PC-9 (cell line): ENCODE measurements around the gene CRACDL. TPM values are rescaled to one million over a fixed set of nuclear protein-coding genes. Genes with fewer than 3 reads are reported as not detected.

Source experiments
- BruUV-seq: library from RNA; stranded (reverse); fragments of 400-500 nt; replicated peaks from 2 replicates; lab custom pipeline; 2021; lab: Mats Ljungman, UMichigan
- CTCF ChIA-PET: fragments of 300-600 bp; sonication (Branson Sonifier 250); formaldehyde crosslinking; loops from one replicate; lab custom pipeline; 2022; ENCODE audit warnings: antibody characterized with exemption; lab: Charles Lee
- POLR2A ChIA-PET: fragments of 300-600 bp; sonication (Branson Sonifier 250); formaldehyde crosslinking; loops from one replicate; lab custom pipeline; 2022; ENCODE audit warnings: antibody characterized with exemption; ENCODE audit not compliant: unreplicated experiment; lab: Charles Lee
- DNase-seq, 2 experiments: peaks; one replicate each; pipeline versions ENCODE4 v3.0.0 to v3.0.0-alpha.2; 2015 to 2022; ENCODE audit warnings: mixed read lengths in 1 of 2
- H2AFZ ChIP-seq: fragments of 200-600 bp; sonication (generic); 2 replicates; pipeline ENCODE4 v1.8.1; 2017; ENCODE audit warnings: antibody characterized with exemption
- H3F3A ChIP-seq: fragments of 200-600 bp; sonication (generic); 2 replicates; pipeline ENCODE4 v1.8.1; 2017; ENCODE audit warnings: antibody characterized with exemption, mild to moderate bottlenecking, low read depth; ENCODE audit not compliant: insufficient read depth
- H3K27ac ChIP-seq: fragments of 200-600 bp; sonication (generic); 2 replicates; pipeline ENCODE4 v1.6.1; 2016; ENCODE audit warnings: mixed run types
- H3K27me3 ChIP-seq: fragments of 200-600 bp; sonication (generic); 2 replicates; pipeline ENCODE4 v1.6.1; 2016; ENCODE audit warnings: low read depth, mixed run types; ENCODE audit not compliant: insufficient read depth
- H3K36me3 ChIP-seq: fragments of 200-600 bp; sonication (generic); 2 replicates; pipeline ENCODE4 v1.6.1; 2016; ENCODE audit warnings: low read depth, mixed run types
- H3K4me1 ChIP-seq: fragments of 200-600 bp; sonication (generic); replicated peaks from 2 replicates; pipeline ENCODE4 v1.6.1; 2016; ENCODE audit warnings: mixed run types; ENCODE audit not compliant: insufficient read depth
- H3K4me2 ChIP-seq: fragments of 200-600 bp; sonication (generic); 2 replicates; pipeline ENCODE4 v1.6.1; 2017; ENCODE audit warnings: mixed run types
- H3K4me3 ChIP-seq: fragments of 200-600 bp; sonication (generic); 2 replicates; pipeline ENCODE4 v1.6.1; 2016; ENCODE audit warnings: mixed run types
- H3K79me2 ChIP-seq: fragments of 200-600 bp; sonication (generic); 2 replicates; pipeline ENCODE4 v1.6.1; 2017; ENCODE audit warnings: low read depth, mixed run types
- H3K9me2 ChIP-seq: fragments of 200-600 bp; sonication (generic); 2 replicates; pipeline ENCODE4 v1.8.1; 2017; ENCODE audit warnings: mild to moderate bottlenecking; ENCODE audit not compliant: insufficient read depth
- H3K9me3 ChIP-seq: fragments of 200-600 bp; sonication (generic); 2 replicates; pipeline ENCODE4 v1.8.1; 2016; ENCODE audit warnings: low read depth; ENCODE audit not compliant: insufficient read depth
- H4K20me1 ChIP-seq: fragments of 200-600 bp; sonication (generic); 2 replicates; pipeline ENCODE4 v1.8.1; 2017; ENCODE audit not compliant: insufficient read depth
- CTCF ChIP-seq: fragments of 200-600 bp; sonication (generic); conservative IDR thresholded peaks from 2 replicates; pipeline ENCODE4 v1.6.1; 2017; ENCODE audit warnings: mixed run types, antibody characterized with exemption, mild to moderate bottlenecking, moderate library complexity
- EZH2 ChIP-seq: fragments of 200-600 bp; sonication (generic); IDR thresholded peaks from 2 replicates; pipeline ENCODE4 v1.8.0; 2017; ENCODE audit warnings: antibody characterized with exemption, low read depth
- intact Hi-C: fragments of 100-400 bp; cut with micrococcal nuclease; formaldehyde crosslinking; loops from one replicate; pipeline ENCODE4 v1.10.0; 2022; ENCODE audit not compliant: unreplicated experiment
- total RNA-seq: library from RNA; stranded (reverse); gene quantifications from 2 replicates; pipeline ENCODE4 v1.2.3, GENCODE V29; 2021

Gene CRACDL
- total RNA-seq, 1 experiment from 2014 or later = 33.7 TPM

- Histone ChIP-seq H3K79me2 (no peaks in the 10 kb centered on the region), H4K20me1 (no peaks in the 10 kb centered on the region), H3F3A (no peaks in the 10 kb centered on the region), H3K4me2 (no peak overlapping the region), H2AFZ (no peak overlapping the region), H3K4me3 (no peak overlapping the region), H3K27me3 (no peaks in the 10 kb centered on the region), H3K4me1 (no peaks in the 10 kb centered on the region), H3K9me3 (peaks cover 15% of the 10 kb centered on the region; the same call in 1 of the 2 replicates), H3K27ac (no peak overlapping the region), H3K9me2 (peaks cover 5% of the 10 kb centered on the region; the same call in 1 of the 2 replicates), H3K36me3 (no peaks in the 10 kb centered on the region)
- DNase-seq = peak in 1 of 2 experiments; percentile 8
- CTCF ChIA-PET = no interaction called here
- TF ChIP-seq EZH2 = no peak
- TF ChIP-seq CTCF = no peak
- POLR2A ChIA-PET = no interaction called here
- BruUV-seq = no TSS peak
- intact Hi-C loops = no loop called here
Measured at GRCh38 chr2:98972582-98973167, 36.6 kb upstream of the CRACDL start.

- Histone ChIP-seq H3K27me3 (no peaks in the 10 kb centered on the region), H3K4me3 (no peak overlapping the region), H3K9me3 (no peaks in the 10 kb centered on the region), H3K9me2 (no peaks in the 10 kb centered on the region), H4K20me1 (no peaks in the 10 kb centered on the region), H3K36me3 (no peaks in the 10 kb centered on the region), H3F3A (no peaks in the 10 kb centered on the region), H2AFZ (no peak overlapping the region), H3K4me1 (no peaks in the 10 kb centered on the region), H3K27ac (no peak overlapping the region), H3K4me2 (no peak overlapping the region), H3K79me2 (no peaks in the 10 kb centered on the region)
- POLR2A ChIA-PET = no interaction called here
- CTCF ChIA-PET = no interaction called here
- intact Hi-C loops = no loop called here
- no peak for DNase-seq
- BruUV-seq = no TSS peak
- TF ChIP-seq CTCF (no peak), EZH2 (no peak)
Measured at GRCh38 chr2:98959810-98960507, 23.9 kb upstream of the CRACDL start.

GRCh38 chr2:98952966-98953365 is 16.9 kb upstream of the CRACDL start:
- Histone ChIP-seq H3K27me3 (0 out of 2 replicates have a peak, but pooled peaks cover 2% of the 10 kb centered on the region), H3K4me1 (no peaks in the 10 kb centered on the region), H3K4me2 (no peak overlapping the region), H3K79me2 (no peaks in the 10 kb centered on the region), H4K20me1 (no peaks in the 10 kb centered on the region), H3K27ac (no peak overlapping the region), H3K9me3 (no peaks in the 10 kb centered on the region), H3K9me2 (no peaks in the 10 kb centered on the region), H2AFZ (no peak overlapping the region), H3K4me3 (no peak overlapping the region), H3K36me3 (no peaks in the 10 kb centered on the region), H3F3A (no peaks in the 10 kb centered on the region)
- DNase-seq = peak in 1 of 2 experiments; percentile 52
- POLR2A ChIA-PET = no interaction called here
- no peak for TF ChIP-seq CTCF
- no peak for TF ChIP-seq EZH2
- BruUV-seq = no TSS peak
- intact Hi-C loops = no loop called here
- CTCF ChIA-PET = no interaction called here
